Uterus (tissue), 2 donors: ENCODE results near the gene MMP25.

Source experiments
- CTCF ChIP-seq, 4 experiments: fragments of 200-600 bp in 2 of 4; fragments of 450-650 bp in 2 of 4; sonication (generic) in 2 of 4; IDR thresholded peaks; one replicate each; pipeline ENCODE4 v1.5.1; 2016 to 2019; ENCODE audit warnings: antibody characterized with exemption in 4 of 4, mild to moderate bottlenecking in 2 of 4, moderate library complexity in 1 of 4
- POLR2A ChIP-seq, 2 donors: fragments of 450-650 bp; IDR thresholded peaks; one replicate each; pipeline ENCODE4 v1.6.1; 2016; ENCODE audit warnings: antibody characterized with exemption in 2 of 2, mild to moderate bottlenecking in 1 of 2, moderate library complexity in 1 of 2

GRCh38 chr16:3023415-3023668 is 23.0 kb upstream of the MMP25 start:
- TF ChIP-seq CTCF (IDR thresholded peaks at IDR 0.05) (no peak), POLR2A (IDR thresholded peaks at IDR 0.05) (no peak)
